GM19025 (cell line): ENCODE measurements around the gene GLYATL2.

Experiments
- ATAC-seq: cut with Tn5 transposase; IDR thresholded peaks from one replicate; pipeline ENCODE4 v1.9.1; 2021; ENCODE audit warnings: mild to moderate bottlenecking, low read depth, moderate library complexity; ENCODE audit not compliant: unreplicated experiment

GLYATL2 gene

GRCh38 chr11:58801974-58802545 lies 42.4 kb downstream of the GLYATL2 start:
- no peak for ATAC-seq

- no peak for ATAC-seq
Observed at GRCh38 chr11:58801302-58801701, 43.2 kb downstream of the GLYATL2 start.

- ATAC-seq: no peak
Observed at GRCh38 chr11:58796333-58796732, 48.2 kb downstream of the GLYATL2 start.

- ATAC-seq: no peak
Observed at GRCh38 chr11:58788355-58789023, 56.0 kb downstream of the GLYATL2 start.

- no peak for ATAC-seq
Observed at GRCh38 chr11:58787903-58788302, 56.6 kb downstream of the GLYATL2 start.

GRCh38 chr11:58786693-58787092 lies 57.8 kb downstream of the GLYATL2 start:
- ATAC-seq: no peak

- no peak for ATAC-seq
Observed at GRCh38 chr11:58784995-58785394, 59.5 kb downstream of the GLYATL2 start.
